Measurements from ENCODE around the gene GRIP2.

GRIP2 gene

DNA sequence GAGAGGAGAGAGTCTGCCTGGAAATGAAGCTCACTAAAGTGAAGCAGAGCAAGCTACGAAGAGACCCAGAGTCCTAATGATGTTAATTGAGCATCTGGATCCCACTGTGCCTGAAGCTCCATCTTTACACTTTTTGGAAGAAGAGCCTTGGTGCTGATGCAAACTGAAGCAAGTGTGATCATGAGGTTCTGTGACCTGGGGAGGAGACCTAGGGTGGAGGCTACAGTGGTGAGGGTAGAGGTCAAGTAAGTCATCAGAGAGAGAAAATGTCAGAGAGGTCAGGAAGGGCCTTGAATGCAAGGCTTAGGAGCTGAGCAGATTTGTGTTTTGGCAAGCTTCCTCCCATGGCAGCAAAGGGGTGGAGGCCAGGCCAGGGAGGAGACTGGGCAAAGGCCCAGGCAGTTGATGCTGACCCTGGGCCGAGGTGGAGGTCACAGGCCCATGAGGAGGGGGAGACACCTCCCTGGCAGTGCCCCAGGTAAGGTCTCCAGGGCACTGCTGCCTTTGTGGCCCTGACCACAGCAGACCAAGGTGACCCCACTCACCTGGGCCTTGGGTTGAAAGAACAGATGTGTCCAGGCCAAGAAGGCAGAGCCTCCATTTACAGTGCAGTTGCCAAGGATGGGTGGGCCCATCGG is 1.6 kb downstream of the GRIP2 start:
- no peak for DNase-seq

DNA sequence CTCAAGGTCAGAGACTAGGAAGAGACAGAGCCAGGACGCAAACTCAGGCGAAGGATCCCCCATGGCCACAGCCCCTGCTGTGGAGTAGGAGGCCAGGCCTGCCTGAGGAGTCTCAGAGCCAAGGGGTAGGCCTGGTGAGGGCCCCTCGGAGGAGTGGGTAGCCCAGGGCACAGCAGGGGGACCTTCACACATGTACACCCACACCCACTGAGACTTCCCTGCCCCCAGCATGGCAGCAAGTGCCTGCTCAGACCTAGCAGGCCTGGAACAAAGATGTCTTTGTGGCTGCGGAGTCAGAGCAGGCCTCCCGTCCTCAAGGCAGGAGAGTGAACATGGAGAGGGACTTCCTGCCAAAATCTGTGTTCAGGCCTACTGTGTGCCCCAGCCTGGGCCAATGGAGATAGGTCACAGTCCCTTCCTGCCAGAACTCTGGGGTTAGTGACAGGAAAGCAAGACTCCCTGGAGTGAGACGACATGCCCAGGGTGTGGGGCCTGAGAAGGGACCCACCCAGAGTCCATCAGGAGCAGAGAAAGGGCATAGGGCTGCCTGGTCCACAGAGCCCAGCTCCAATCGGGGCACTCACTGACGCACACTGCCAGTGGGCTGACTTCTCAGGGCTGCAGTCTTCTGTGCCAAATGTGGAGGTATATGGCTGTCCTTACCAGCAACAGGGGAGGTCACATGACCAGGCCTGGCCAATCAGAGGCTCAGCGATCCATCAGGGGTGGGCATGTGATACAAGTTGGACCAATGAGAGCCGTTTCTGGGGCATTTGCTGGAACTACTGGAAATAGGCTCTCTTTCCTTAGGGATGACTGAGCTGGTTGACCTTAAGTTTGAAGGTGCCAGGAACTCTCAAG is 2.3 kb downstream of the GRIP2 start:
- DNase-seq: no peak

DNA sequence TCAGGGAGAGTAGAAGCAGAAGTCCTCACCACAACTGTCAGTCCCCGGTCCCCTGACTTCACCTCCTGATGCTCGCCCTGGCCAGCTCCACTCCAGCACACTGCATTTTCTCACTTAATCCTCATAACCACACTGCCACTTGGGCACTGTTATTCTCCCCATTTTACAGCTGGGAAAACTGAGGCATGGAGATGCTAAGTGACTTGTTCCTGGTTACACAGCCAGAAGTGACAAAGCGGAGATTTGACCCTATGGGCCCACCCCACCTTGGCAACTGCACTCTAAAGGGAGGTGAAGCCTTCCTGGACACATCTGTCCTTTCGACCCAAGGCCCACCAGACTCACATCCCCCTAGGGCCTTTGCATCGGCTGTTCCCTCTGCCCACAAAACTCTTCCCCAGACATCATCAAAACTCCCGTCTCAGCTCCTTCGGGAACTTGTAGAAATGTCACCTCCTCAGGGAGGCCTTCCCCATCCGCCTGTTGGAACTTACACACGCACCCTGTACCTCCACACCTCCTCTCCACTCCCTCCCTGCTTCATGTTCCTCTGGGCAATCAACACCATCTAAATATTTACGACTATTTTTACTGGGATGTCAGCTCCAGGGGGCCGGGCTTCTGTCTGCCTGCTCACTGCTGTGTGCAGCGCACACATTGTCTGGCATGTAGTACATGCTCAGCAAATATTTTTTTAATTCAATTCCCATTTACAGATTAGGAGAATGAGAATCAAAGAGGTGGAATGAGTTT is 3.1 kb downstream of the GRIP2 start:
- no peak for DNase-seq

DNA sequence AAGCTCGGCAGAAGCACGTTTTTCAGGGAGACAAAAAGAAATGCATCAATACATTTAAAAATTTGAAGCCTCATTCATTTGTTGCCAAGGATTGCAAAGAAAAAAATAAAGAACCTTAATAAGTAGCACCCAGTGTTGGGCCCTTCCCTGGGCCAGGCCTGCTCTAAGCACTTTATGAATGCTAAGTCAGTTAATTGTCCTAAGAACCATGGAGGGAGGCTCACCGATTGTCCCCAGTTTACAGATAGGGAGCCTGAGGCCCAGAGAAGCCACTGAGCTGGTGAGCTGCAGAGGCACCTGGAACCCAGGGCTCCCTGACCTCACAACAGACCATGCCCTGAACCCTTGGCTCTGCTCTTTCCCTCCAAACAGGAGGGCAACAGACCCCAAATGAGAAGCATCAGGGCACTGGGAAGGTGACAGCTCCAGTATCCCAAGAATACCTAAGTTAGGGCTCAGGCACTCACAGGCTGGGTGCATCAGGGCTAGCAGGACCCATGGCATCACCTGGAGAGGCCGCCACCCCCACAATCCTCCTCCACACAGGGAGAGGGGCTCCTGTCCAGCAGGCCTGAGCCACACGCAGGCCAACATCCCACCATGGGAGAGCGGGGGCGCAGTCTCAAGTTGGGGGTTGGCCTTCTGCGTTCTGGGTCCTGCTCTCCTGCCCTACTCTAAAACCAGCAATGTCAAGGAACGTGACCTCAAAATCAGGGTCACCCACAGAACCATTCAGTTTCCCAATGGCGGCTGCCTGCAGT is 3.9 kb downstream of the GRIP2 start:
- no peak for DNase-seq

- no peak for DNase-seq
Observed at GRCh38 chr3:14535616-14536015, 4.5 kb downstream of the GRIP2 start.

GRCh38 chr3:14534516-14535191 is 5.5 kb downstream of the GRIP2 start:
- no peak for DNase-seq

DNA sequence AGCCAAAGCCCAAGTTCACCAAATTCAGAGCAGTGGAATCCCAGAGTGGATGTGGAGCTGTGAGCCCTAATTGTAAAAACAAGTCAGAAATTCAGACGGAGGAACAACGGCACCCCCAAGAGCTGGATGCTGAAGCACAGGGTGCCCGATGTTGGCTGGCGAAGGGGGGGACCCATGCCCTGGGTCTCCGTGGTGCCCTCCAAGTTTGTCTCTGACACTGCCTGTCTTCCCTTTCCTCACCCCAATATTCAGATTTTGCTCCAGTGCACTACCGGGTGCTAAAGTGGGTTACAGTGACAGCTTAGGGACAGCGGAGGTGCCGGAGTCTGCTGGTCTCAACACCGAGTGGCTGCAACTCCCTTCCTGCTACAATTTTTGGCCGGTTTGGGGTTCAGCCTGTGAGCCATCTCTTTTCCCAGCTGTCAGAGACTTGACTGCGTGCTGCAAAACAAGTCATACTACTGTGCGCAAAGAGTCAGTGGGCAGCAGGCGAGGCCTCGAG is 6.6 kb downstream of the GRIP2 start:
- DNase-seq: no peak

GRCh38 chr3:14532691-14533456 is 7.3 kb downstream of the GRIP2 start:
- DNase-seq: no peak

DNA sequence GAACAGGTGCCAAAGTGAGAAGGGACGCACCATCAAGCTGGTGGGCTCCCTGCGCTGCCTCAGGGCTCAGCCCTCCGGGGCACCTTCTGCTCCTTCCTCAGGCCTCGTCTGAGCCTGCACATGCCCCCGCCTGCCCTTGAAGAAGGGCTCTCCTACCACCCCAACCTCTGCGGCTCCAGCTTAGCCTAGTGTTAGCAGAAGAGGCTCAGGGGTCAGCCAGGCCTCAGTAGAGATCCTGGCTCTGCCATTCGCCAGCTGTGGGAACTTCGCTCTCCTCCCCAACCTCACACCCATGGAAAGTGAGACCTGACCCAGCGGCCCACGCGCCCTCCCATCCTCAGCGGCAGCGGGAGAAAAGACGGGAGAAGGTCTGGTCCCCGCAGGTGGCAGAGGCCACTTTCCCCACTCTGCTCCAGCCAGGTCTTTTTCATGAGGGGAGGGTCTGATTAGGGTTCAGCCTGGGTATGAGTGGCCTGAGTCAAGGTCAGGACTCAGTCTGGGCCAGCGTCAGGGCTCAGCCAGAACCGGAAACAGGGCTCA is 8.2 kb downstream of the GRIP2 start:
- no peak for DNase-seq

GRCh38 chr3:14528081-14528480 is 12.1 kb downstream of the GRIP2 start:
- DNase-seq: no peak

GRCh38 chr3:14525685-14526631 is 14.2 kb downstream of the GRIP2 start:
- no peak for DNase-seq

DNA sequence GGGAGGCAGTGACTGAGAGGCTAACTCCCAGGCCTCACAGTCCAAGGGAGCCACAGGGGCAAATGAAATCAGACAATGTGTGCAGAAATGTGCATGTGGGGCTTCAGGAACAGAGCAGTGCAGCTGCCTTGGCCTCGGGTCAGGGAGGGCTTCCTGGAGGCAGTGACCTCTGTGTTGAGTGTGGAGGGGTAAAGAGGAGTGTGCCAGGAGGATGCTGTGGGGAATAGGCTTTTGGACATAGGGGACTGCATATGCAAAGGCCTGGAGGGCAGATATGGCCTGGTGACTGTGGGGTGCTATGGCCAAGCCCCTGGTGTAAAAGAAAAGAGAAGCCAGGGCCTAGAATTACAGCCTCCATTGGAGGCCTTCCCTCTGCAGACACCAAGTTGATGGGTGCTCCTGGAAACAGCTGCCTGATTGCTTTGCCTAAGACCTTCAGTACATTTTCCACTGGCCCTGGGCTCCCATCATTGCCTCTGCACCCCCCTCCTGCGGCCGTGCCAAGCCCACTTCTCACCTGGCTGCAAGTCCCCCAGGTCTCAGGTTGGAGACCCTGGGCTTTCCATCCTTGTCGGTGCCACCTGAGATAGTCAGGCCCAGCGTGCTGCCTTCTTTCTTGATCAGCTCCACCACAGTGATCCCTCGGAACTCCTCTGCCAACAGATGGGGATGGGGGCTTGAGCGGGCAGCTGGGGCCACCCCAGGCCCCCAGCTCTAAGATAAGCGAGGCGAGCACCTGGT is 15.1 kb downstream of the GRIP2 start:
- DNase-seq: no peak

DNA sequence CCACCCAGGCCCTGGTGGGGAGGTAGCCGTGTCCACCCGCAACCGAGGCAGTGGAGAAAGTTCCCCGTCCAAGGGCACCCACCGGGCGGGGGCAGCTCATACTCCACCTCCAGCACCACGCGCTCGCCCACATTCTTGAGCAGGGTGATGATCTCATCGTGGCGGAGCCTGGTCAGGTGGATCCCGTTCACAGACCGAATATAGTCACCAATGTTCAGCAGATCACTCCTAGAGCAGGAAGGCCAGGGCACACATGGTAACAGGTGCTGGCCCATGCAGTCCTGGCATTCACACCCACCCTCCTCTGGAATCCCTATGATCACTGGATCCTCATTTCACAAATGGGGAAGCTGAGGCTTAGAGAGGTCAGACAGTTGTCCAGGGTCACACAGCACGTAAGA is 15.8 kb downstream of the GRIP2 start:
- no peak for DNase-seq

- DNase-seq: no peak
Observed at GRCh38 chr3:14523792-14524191, 16.4 kb downstream of the GRIP2 start.

GRCh38 chr3:14522768-14523167 is 17.4 kb downstream of the GRIP2 start:
- no peak for DNase-seq

GRCh38 chr3:14522129-14522691 is 17.9 kb downstream of the GRIP2 start:
- no peak for DNase-seq

DNA sequence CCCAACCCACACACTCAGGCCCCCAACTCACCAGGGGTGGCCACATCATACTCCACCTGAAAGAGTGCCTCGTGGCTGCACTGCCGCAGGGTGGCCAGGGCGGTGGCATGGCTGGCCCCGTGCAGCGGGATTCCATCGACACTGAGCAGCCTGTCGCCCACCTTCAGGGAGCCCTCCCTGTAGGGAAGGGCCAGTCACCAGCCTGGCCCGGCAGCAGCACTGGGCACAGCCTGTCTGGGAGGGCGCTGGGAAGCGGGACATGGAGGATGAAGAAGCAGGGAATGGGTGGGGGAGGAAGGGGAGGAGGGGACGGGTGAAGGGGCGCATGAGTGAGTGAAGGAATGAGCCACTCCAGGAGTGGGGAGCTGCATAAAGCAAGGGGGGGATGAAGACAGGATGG is 18.5 kb downstream of the GRIP2 start:
- DNase-seq: no peak

DNA sequence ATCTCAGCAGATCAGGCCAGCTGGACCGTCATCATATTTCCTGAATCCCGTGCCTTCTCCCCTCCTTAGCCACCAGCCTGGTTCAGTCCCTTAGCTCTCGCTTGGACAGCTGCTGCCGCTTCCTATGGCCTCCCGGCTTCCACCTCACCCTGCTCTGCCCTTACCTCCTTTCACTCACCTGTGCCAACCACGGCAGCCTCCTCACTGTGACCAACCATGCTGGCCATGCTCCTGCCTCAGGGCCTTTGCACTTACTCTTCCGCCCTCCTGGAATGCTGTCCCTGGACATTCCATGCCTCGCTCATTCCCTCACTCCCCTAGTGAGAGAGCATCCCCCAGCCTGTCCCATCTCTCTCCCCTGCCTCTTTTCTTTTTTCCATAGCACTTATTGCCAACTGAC is 19.2 kb downstream of the GRIP2 start:
- no peak for DNase-seq

Measured in C1 segment of cervical spinal cord (tissue), 14 donors.